Lower leg skin (tissue), 4 donors: Measurements from ENCODE around the gene PAK2. TPM values are rescaled to one million over a fixed set of nuclear protein-coding genes. Genes with fewer than 3 reads are reported as not detected.
"Not testable (repeated sequence)": the region's sequence is repeated elsewhere in the genome, so short reads cannot be mapped to it uniquely, and the experiment has no call there.

Experiments used
- DNase-seq, 2 donors: peaks; one replicate each; pipeline ENCODE4 v3.0.0-alpha.2; 2019; ENCODE audit warnings: low spot score in 2 of 2
- H3K4me3 ChIP-seq: fragments of 200-600 bp; sonication (generic); 2 replicates; pipeline ENCODE4 v1.5.1; 2017; ENCODE audit warnings: mild to moderate bottlenecking, low read depth; ENCODE audit not compliant: poor library complexity, severe bottlenecking
- POLR2A ChIP-seq, 2 donors: fragments of 450-650 bp; IDR thresholded peaks; one replicate each; pipeline ENCODE4 v1.6.1; 2016 to 2017; ENCODE audit warnings: antibody characterized with exemption in 2 of 2, mild to moderate bottlenecking in 1 of 2, moderate library complexity in 1 of 2
- WGBS, 2 donors: methylation state at CpG; one replicate each; pipeline ENCODE4 v1.1.5; 2018; 5-methylcytosine and 5-hydroxymethylcytosine counted together
- intact Hi-C: fragments of 100-400 bp; cut with DNase I; formaldehyde crosslinking; loops from one replicate; pipeline ENCODE4 v1.15.0; 2023; ENCODE audit warnings: low total_unique reads
- total RNA-seq, 4 donors: library from RNA; depleted of rRNA; stranded (reverse); fragments of >200 nt; gene quantifications; one replicate each; pipeline ENCODE4 v1.1.0, GENCODE V29; 2016
- TF ChIP-seq, protein P1 (sequence below), 3 donors: fragments of 450-650 bp; IDR thresholded peaks; one replicate each; pipeline ENCODE4 v1.5.1; 2016; ENCODE audit warnings: antibody characterized with exemption in 3 of 3, mild to moderate bottlenecking in 3 of 3, moderate library complexity in 2 of 3

The PAK2 gene
- total RNA-seq, 4 donors from 2014 or later: 25.3 to 39.0 (median 32.8) TPM

DNA sequence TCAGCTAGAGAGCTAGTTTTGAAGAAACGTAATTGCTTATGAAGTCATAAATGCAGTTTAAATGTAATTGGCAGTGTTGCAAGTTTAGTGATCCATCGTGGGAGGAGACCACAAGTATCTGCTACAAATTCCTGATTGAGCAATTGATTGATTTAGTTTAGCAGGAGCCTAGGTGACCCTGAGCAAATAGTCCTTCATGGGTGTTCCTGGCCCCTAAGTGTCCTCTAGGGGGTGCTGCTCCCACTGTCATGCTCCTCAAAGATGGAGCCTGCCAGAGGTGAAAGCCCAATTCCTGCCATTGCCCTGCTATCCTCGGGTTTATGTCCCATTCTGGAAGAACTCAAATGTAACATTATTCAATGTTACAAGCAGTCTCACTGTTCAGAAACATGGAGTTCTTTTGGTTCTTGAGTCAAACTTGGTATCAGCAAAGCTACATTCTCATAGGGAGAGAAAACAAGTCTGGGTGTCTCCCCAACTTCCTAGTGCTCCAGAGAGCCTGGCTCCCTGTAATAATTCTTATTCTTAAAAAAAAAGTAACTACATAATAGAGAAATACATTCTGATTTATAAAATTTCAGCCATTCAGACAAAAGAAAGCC, 98.3 kb downstream of the PAK2 start:
- 37 to 46% methylated on average over 3 of the region's 3 CpGs for WGBS, 2 donors
- intact Hi-C loops: loop anchor here (10.0 kb wide), 1 partner anchor 127 kb away; the partner anchor contains the start of gene PIGZ
- no peak overlapping the region for H3K4me3 ChIP-seq
- DNase-seq: peak in 1 of 2 donors; percentile 29
- TF ChIP-seq, protein P1, sequence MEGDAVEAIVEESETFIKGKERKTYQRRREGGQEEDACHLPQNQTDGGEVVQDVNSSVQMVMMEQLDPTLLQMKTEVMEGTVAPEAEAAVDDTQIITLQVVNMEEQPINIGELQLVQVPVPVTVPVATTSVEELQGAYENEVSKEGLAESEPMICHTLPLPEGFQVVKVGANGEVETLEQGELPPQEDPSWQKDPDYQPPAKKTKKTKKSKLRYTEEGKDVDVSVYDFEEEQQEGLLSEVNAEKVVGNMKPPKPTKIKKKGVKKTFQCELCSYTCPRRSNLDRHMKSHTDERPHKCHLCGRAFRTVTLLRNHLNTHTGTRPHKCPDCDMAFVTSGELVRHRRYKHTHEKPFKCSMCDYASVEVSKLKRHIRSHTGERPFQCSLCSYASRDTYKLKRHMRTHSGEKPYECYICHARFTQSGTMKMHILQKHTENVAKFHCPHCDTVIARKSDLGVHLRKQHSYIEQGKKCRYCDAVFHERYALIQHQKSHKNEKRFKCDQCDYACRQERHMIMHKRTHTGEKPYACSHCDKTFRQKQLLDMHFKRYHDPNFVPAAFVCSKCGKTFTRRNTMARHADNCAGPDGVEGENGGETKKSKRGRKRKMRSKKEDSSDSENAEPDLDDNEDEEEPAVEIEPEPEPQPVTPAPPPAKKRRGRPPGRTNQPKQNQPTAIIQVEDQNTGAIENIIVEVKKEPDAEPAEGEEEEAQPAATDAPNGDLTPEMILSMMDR (IDR thresholded peaks at IDR 0.05): no peak
- TF ChIP-seq POLR2A (IDR thresholded peaks at IDR 0.05): no peak

DNA sequence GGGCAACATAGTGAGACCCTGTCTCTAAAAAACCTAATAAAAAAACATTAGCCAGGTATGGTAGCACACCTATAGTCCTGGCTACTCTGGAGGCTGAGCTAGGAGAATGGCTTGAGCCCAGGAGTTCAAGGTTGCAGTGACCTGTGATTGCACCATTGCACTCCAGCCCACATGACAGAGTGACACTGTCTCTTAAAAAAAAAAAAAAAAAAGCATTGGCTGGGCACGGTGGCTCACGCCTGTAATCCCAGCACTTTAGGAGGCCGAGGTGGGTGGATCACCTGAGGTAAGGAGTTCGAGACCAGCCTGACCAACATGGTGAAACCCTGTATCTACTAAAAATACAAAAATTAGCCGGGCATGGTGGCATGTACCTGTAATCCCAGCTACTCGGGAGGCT, 99.7 kb downstream of the PAK2 start:
- H3K4me3 ChIP-seq, DNase-seq: not testable (repeated sequence)
- intact Hi-C loops: loop anchor here (10.0 kb wide), 1 partner anchor 125 kb away; the partner anchor contains the start of gene PIGZ
- 95% methylated on average over 6 of the region's 6 CpGs for WGBS, 2 donors

DNA sequence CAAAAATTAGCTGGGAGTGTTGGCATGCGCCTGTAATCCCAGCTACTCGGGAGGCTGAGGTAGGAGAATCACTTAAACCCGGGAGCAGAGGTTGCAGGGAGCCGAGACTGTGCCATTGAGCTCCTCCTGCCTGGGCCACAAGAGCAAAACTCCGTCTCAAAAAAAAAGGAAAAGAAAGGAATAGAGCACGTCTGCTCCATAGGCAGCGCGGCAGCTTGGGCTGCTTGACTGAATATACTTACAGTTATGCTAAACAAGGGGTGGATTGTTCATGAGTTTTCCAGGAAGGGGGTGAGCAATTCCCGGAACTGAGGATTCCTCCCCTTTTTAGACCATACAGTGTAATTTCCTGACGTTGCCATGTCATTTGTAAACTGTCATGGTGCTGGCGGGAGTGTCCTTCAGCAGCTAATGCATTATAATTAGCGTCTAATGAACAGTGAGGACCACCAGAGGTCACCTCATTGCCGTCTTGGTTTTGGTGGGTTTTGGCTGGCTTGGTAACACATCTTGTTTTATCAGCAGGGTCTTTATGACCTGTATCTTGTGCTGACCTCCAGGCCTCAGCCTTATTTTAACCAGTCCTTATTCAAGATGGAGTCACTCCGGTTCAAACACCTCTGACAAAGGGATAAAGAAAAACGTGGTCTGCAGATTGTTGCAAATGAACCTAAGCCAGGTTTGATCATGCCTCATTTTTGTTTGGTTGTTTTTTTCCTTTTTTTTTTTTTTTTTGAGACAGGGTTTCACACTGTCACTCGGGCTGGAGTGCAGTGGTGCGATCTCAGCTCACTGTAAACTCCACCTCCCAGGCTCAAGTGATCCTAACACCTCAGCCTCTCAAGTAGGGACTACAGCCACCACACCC, 103.1 kb downstream of the PAK2 start:
- no peak overlapping the region for H3K4me3 ChIP-seq
- no peak for TF ChIP-seq POLR2A (IDR thresholded peaks at IDR 0.05)
- TF ChIP-seq, protein P1 (IDR thresholded peaks at IDR 0.05): no peak
- DNase-seq: peak in 1 of 2 donors; percentile 12
- WGBS, 2 donors: 74 to 78% methylated on average over 17 of the region's 17 CpGs
- intact Hi-C loops: no loop called here

DNA sequence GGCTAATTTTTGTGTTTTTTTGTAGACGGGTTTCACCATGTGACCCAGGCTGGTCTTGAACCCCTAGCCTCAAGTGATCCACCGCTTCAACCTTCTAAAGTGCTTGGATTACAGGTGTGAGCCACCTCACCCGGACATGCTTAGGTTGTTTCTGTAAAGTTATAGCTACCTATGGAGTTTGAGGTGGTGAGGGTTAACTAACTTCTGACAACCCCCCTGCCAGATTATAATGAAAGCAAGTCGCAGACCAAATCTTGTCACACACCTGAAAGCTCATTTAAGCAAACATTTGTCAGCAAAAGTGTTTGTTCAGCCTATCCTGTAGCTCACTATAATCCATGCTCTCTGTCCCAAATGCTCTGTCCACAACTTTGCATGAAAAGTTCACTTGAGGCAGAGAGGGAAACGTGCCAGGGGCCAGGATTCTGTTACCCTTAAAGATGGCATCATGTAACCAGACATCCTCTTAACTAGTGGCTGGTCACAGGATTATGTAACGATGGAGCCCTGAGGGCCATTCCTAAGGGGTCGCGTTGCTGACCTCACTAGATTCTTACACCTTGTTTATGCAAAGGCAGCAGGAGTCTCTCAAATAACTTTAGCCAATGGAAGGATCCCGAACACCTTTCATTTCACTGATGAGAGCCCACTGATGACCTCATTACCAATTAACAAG, 103.9 kb downstream of the PAK2 start:
- intact Hi-C loops: no loop called here
- WGBS, 2 donors: 75 to 79% methylated on average over 9 of the region's 9 CpGs
- no peak overlapping the region for H3K4me3 ChIP-seq
- peak in 1 of 2 donors; percentile 45 for DNase-seq
- TF ChIP-seq, protein P1 (IDR thresholded peaks at IDR 0.05): no peak
- TF ChIP-seq POLR2A (IDR thresholded peaks at IDR 0.05): no peak

DNA sequence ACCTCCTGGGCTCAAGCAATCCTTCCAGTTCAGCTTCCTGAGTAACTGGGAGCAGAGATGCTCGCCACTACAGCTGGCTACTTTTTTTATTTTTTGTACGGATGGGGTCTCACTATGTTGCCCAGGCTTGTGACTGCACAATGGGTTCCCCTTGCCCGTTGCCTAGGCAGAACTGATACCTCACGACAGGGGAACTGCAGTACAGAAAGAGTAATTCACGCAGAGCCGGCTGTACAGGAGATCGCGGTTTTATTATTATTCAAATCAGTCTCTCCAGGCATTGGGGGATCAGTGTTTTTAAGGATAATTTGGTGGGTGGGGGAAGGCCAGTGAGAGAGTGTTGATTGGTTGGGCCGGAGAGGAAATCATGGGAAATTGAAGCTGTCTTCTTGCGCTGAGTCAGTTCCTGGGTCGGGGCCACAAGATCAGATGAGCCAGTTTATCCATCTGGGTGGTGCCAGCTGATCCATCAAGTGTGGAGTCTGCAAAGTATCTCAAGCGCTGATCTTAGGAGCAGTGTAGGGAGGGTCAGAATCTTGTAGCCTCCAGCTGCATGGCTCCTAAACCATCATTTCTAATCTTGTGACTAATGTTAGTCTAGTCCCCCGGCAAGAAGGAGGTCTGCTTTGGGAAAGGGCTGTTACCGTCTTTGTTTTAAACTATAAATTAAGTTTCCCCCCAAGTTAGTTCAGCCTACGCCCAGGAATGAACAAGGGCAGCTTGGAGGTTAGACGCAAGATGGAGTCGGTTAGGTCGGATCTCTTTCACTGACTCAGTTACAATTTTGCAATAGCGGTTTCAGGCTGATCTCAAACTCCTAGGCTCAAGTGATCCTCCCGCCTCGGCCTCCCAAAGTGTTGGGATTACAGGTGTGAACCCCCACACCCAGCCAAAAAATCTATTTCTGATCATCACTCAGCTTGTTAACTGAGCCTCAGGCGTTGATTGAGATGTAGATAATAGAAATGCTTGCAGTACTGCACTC, 104.9 kb downstream of the PAK2 start:
- intact Hi-C loops: not testable (repeated sequence)

DNA sequence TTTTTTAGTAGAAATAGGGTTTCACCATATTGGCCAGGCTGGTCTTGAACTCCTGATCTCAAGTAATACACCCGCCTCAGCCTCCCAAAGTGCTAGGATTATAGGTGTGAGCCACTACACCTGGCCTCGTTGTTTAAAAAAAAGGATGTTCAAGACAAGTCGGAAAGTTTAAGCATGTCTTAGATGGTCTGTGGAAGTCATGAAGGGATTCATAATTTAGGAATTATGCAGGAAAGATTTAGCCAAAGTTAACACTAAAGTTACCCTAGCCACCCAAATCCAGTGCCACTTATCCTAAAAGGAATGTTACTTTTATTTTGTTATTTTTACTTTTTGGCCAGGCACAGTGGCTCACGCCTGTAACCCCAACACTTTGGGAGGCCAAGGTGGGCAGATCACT, 108.7 kb downstream of the PAK2 start:
- DNase-seq, H3K4me3 ChIP-seq, intact Hi-C loops: not testable (repeated sequence)
- WGBS, 2 donors: 88 to 90% methylated on average over 4 of the region's 4 CpGs

More for the DNA sequence above, 104.9 kb downstream of the PAK2 start:
- 79 to 80% methylated on average over 20 of the region's 22 CpGs for WGBS, 2 donors
- peak in 1 of 2 donors; percentile 37 for DNase-seq
- not testable (repeated sequence) for H3K4me3 ChIP-seq
